Astrocyte of the cerebellum (primary cell): ENCODE results near the gene URGCP.

Source experiments
- DNase-seq: peaks from one replicate; pipeline ENCODE4 v3.0.0-alpha.2; 2011; ENCODE audit warnings: low read depth
- H3K4me3 ChIP-seq: 2 replicates; pipeline ENCODE4 v1.5.1; 2011; ENCODE audit warnings: mild to moderate bottlenecking, low read depth, low read length, moderate library complexity
- CTCF ChIP-seq: IDR thresholded peaks from 2 replicates; pipeline ENCODE4 v1.5.1; 2012; ENCODE audit warnings: low read length, low read depth, moderate library complexity, mild to moderate bottlenecking; ENCODE audit errors: missing control alignments
- in situ Hi-C: cut with HindIII; loops from 2 replicates; pipeline ENCODE4 v1.10.0; 2017; ENCODE audit warnings: low sequenced_read_pairs

URGCP gene

GRCh38 chr7:43870316-43870715, 36.1 kb downstream of the URGCP start:
- no peak overlapping the region for H3K4me3 ChIP-seq
- in situ Hi-C loops: no loop called here
- no peak for TF ChIP-seq CTCF
- no peak for DNase-seq

- H3K4me3 ChIP-seq: peak overlapping the region; percentile 60
- peak; percentile 73 for DNase-seq
Observed at GRCh38 chr7:43869867-43870240, 36.5 kb downstream of the URGCP start.

GRCh38 chr7:43869006-43869866, 37.2 kb downstream of the URGCP start, which contains the start of gene MRPS24:
TSS of gene MRPS24 (minus strand) at chr7:43869517. CDS start at chr7:43869495, 22 bp downstream.
- peak within 1 kb of the TSS; percentile 60 for H3K4me3 ChIP-seq
- no peak for TF ChIP-seq CTCF
- DNase-seq: peak; percentile 87
- in situ Hi-C loops: no loop called here

More at GRCh38 chr7:43869867-43870240, 36.5 kb downstream of the URGCP start:
- no peak for TF ChIP-seq CTCF
- in situ Hi-C loops: no loop called here

GRCh38 chr7:43868681-43869005, 37.8 kb downstream of the URGCP start:
- DNase-seq: no peak
- no peak for TF ChIP-seq CTCF
- in situ Hi-C loops: no loop called here
- peak overlapping the region; percentile 60 for H3K4me3 ChIP-seq

GRCh38 chr7:43868181-43868580, 38.2 kb downstream of the URGCP start:
- in situ Hi-C loops: no loop called here
- DNase-seq: no peak
- H3K4me3 ChIP-seq: peak overlapping the region; percentile 60
- no peak for TF ChIP-seq CTCF

GRCh38 chr7:43865277-43865676, 41.1 kb downstream of the URGCP start:
- no peak for TF ChIP-seq CTCF
- no peak for DNase-seq
- in situ Hi-C loops: no loop called here
- no peak overlapping the region for H3K4me3 ChIP-seq
